ENCODE data around the gene DDX10.

Gene DDX10

GRCh38 chr11:108877178-108877577, 212.3 kb downstream of the DDX10 start:
- DNase-seq, result no peak

- DNase-seq, result no peak
Observed at GRCh38 chr11:108880510-108880909, 215.6 kb downstream of the DDX10 start.

GRCh38 chr11:108881131-108881530, 216.3 kb downstream of the DDX10 start:
- DNase-seq, result no peak

- DNase-seq, result no peak
Observed at GRCh38 chr11:108882211-108882831, 217.5 kb downstream of the DDX10 start.

- no peak for DNase-seq
Observed at GRCh38 chr11:108886005-108886659, 221.3 kb downstream of the DDX10 start.

- DNase-seq, result no peak
Observed at GRCh38 chr11:108886660-108887009, 221.8 kb downstream of the DDX10 start.

- no peak for DNase-seq
Observed at GRCh38 chr11:108887436-108888238, 222.8 kb downstream of the DDX10 start.

GRCh38 chr11:108890482-108891105, 225.7 kb downstream of the DDX10 start:
- DNase-seq, result no peak

- DNase-seq, result no peak
Observed at GRCh38 chr11:108891143-108891542, 226.3 kb downstream of the DDX10 start.

GRCh38 chr11:108891909-108892511, 227.1 kb downstream of the DDX10 start:
- no peak for DNase-seq

GRCh38 chr11:108895579-108896480, 231.0 kb downstream of the DDX10 start:
- DNase-seq, result no peak

GRCh38 chr11:108897071-108897481, 232.2 kb downstream of the DDX10 start:
- no peak for DNase-seq

- DNase-seq, result no peak
Observed at GRCh38 chr11:108897916-108898315, 233.0 kb downstream of the DDX10 start.

- DNase-seq, result no peak
Observed at GRCh38 chr11:108901359-108901758, 236.5 kb downstream of the DDX10 start.

- no peak for DNase-seq
Observed at GRCh38 chr11:108902027-108902469, 237.2 kb downstream of the DDX10 start.

- no peak for DNase-seq
Observed at GRCh38 chr11:108904480-108904879, 239.6 kb downstream of the DDX10 start.

GRCh38 chr11:108906329-108906728, 241.5 kb downstream of the DDX10 start:
- DNase-seq, result no peak

GRCh38 chr11:108906826-108907225, 242.0 kb downstream of the DDX10 start:
- DNase-seq, result no peak

GRCh38 chr11:108909041-108909440, 244.2 kb downstream of the DDX10 start:
- DNase-seq, result no peak

- DNase-seq, result no peak
Observed at GRCh38 chr11:108909921-108910320, 245.1 kb downstream of the DDX10 start.

GRCh38 chr11:108912581-108912980, 247.7 kb downstream of the DDX10 start:
- DNase-seq, result no peak

- no peak for DNase-seq
Observed at GRCh38 chr11:108913204-108913603, 248.3 kb downstream of the DDX10 start.
